Natural killer cell (primary cell): Measurements from ENCODE around the gene GALNT9. TPM values are rescaled to one million over a fixed set of nuclear protein-coding genes. Genes with fewer than 3 reads are reported as not detected.

Experiments used
- ATAC-seq, 3 donors: fragments of 150-1000 bp in 2 of 3; fragments of 200-7000 bp in 1 of 3; cut with Tn5 transposase; 1 replicate in 1 of 3; 2 replicates in 2 of 3; pipeline ENCODE4 v1.10.0; 2021; ENCODE audit warnings: mild to moderate bottlenecking in 2 of 3, moderate library complexity in 2 of 3
- DNase-seq, 2 donors: peaks; one replicate each; pipeline versions ENCODE4 v3.0.0 to v3.0.0-alpha.2; 2013 to 2021; ENCODE audit warnings: mixed read lengths in 1 of 2
- H3K27ac ChIP-seq: one replicate; pipeline ENCODE4 v1.5.1; 2013; ENCODE audit warnings: mild to moderate bottlenecking, low read length
- H3K27me3 ChIP-seq: one replicate; pipeline ENCODE4 v1.6.1; 2013; ENCODE audit warnings: low read length; ENCODE audit not compliant: control insufficient read depth, insufficient read depth
- H3K36me3 ChIP-seq: one replicate; pipeline ENCODE4 v1.6.1; 2013; ENCODE audit warnings: low read length; ENCODE audit not compliant: control insufficient read depth, insufficient read depth
- H3K4me1 ChIP-seq: one replicate; pipeline ENCODE4 v1.6.1; 2013; ENCODE audit warnings: low read length; ENCODE audit not compliant: control insufficient read depth, insufficient read depth
- H3K4me3 ChIP-seq: one replicate; pipeline ENCODE4 v1.5.1; 2013; ENCODE audit warnings: low read length
- H3K9me3 ChIP-seq: one replicate; pipeline ENCODE4 v1.6.1; 2013; ENCODE audit warnings: low read length; ENCODE audit not compliant: control insufficient read depth, insufficient read depth
- H3K27ac Mint-ChIP-seq, 2 donors: one replicate each; pipeline ENCODE4 v1.8.0; 2022; ENCODE audit warnings: mild to moderate bottlenecking in 2 of 2, mixed read lengths in 2 of 2, moderate library complexity in 1 of 2
- H3K27me3 Mint-ChIP-seq, 2 donors: one replicate each; pipeline ENCODE4 v1.8.0; 2022; ENCODE audit warnings: low read depth in 2 of 2, mixed read lengths in 2 of 2
- H3K36me3 Mint-ChIP-seq: one replicate; pipeline ENCODE4 v1.8.0; 2022; ENCODE audit warnings: mixed read lengths
- H3K4me1 Mint-ChIP-seq, 2 donors: one replicate each; pipeline ENCODE4 v1.8.0; 2022; ENCODE audit warnings: mixed read lengths in 2 of 2
- H3K4me3 Mint-ChIP-seq: one replicate; pipeline ENCODE4 v1.8.0; 2022; ENCODE audit warnings: mild to moderate bottlenecking, moderate library complexity, mixed read lengths
- H3K9me3 Mint-ChIP-seq, 2 donors: one replicate each; pipeline ENCODE4 v1.8.0; 2022; ENCODE audit warnings: mixed read lengths in 2 of 2
- CTCF ChIP-seq: fragments of 200-600 bp; IDR thresholded peaks from one replicate; pipeline ENCODE4 v1.8.0; 2022; ENCODE audit warnings: antibody characterized with exemption
- WGBS: methylation state at CpG from one replicate; pipeline ENCODE4 v1.1.7; 2013; ENCODE audit warnings: missing lambda C conversion rate; ENCODE audit not compliant: insufficient coverage; 5-methylcytosine and 5-hydroxymethylcytosine counted together
- intact Hi-C: fragments of 100-400 bp; cut with micrococcal nuclease; formaldehyde crosslinking; loops from one replicate; pipeline ENCODE4 v1.14.2; 2022
- total RNA-seq, 4 donors: library from RNA; stranded (reverse); fragments of 120-200 nt in 1 of 4; gene quantifications; one replicate each; pipeline versions ENCODE4 v1.2.3 to v1.2.4, GENCODE V29; 2013 to 2022

GALNT9 gene
- total RNA-seq, 3 donors from 2014 or later (not counting 1 experiment from before 2014, with no cell fraction given): not detected

GRCh38 chr12:132279930-132280329 lies 49.5 kb downstream of the GALNT9 start:
- Mint-ChIP-seq H3K4me3 (no peak overlapping the region), H3K9me3 (no peaks in the 10 kb centered on the region)

DNA sequence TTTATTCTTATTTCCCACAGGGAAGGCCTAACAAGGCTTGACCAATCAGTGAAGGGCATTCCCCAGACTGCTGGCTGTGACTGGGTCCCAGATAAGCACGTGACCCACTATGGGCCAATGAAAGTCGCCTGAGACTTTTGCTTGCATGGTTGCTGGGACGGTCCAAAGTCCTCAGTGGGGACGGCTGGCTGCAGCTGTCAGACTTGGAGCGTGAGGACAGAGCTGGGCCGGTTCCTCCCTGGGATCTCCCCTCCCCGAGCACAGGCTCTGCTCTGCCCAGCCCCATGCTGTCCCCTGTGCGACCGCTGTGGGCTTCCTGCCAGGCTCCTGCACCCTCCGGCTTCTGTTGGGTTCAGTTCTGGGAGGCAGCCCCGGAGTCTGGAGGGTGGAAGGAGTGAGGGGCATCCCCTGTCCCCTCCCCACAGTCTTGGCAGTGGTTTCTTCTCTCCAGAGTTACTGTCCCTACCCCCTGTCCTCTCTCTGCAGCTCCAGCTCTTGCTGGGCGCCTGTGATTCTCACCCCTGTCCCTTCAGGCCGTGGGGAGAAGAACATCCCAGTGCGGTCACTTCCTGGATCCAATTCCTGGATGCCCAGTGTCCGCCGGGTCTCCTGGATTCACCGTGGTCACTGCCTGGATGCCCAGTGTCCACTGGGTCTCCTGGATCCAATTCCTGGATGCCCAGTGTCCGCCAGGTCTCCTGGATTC lies 50.1 kb downstream of the GALNT9 start:
- Mint-ChIP-seq H3K36me3 (no peaks in the 10 kb centered on the region), H3K27ac (no peak overlapping the region), H3K9me3 (no peaks in the 10 kb centered on the region), H3K4me1 (no peaks in the 10 kb centered on the region), H3K27me3 (peaks cover 5% of the 10 kb centered on the region in 2 donors), H3K4me3 (no peak overlapping the region)
- Histone ChIP-seq H3K4me1 (peaks cover 8% of the 10 kb centered on the region), H3K4me3 (no peak overlapping the region), H3K36me3 (no peaks in the 10 kb centered on the region), H3K9me3 (no peaks in the 10 kb centered on the region), H3K27ac (no peak overlapping the region), H3K27me3 (peaks cover 2% of the 10 kb centered on the region)
- TF ChIP-seq CTCF: no peak
- no peak for ATAC-seq
- DNase-seq: no peak
- intact Hi-C loops: no loop called here
- WGBS: 88% methylated on average over 18 of the region's 18 CpGs

More at GRCh38 chr12:132279930-132280329, 49.5 kb downstream of the GALNT9 start:
- Mint-ChIP-seq H3K4me1 (no peaks in the 10 kb centered on the region), H3K27me3 (peaks cover 5% of the 10 kb centered on the region in 2 donors), H3K27ac (no peak overlapping the region), H3K36me3 (no peaks in the 10 kb centered on the region)
- H3K4me1 ChIP-seq: peaks cover 8% of the 10 kb centered on the region
- DNase-seq (no peak), ATAC-seq (no peak)
- H3K9me3 ChIP-seq: no peaks in the 10 kb centered on the region
- intact Hi-C loops: no loop called here
- peaks cover 3% of the 10 kb centered on the region for H3K27me3 ChIP-seq
- no peak for TF ChIP-seq CTCF
- 77% methylated on average over 2 of the region's 2 CpGs for WGBS
- no peak overlapping the region for H3K27ac ChIP-seq
- H3K4me3 ChIP-seq: no peak overlapping the region
- no peaks in the 10 kb centered on the region for H3K36me3 ChIP-seq

DNA sequence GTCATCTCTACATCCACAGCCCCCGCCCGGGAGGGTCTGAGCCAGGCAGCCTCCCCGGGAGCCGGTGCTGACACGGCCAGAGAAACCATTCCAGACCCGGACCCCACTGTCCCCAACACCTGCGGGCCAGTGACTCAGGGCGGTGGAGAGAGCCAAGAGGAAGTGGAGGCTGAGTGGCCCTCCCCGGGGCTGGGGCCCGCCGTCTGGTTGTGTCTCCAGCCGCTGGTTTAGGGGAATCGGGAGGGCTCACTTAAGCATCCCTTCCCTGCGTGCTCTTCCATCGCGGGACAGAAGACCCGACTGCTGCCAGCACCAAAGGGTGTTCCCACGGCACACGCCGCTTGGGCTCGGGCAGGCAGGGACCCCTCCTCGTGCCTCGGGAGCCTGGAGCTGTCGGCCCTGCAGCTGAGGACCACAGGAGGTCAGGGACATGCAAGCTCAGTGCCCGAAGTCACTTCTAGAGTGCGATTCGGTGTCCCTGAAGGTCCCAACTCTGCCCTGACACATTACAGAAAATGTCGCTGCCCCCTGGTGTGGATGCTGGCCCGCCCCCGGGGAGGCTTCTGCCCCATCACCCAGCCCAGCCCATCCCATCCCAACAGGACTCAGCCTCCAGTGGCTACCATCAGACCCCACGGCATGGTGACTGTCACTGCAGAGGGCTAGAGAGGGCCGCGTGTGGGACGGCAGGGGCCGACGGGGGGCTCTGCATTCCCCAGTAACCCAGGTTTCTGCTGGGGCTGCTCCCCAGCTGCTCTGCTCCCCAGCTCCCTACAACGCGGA lies 50.8 kb downstream of the GALNT9 start:
- Histone ChIP-seq H3K27me3 (no peaks in the 10 kb centered on the region), H3K4me1 (peaks cover 8% of the 10 kb centered on the region), H3K36me3 (no peaks in the 10 kb centered on the region), H3K4me3 (no peak overlapping the region), H3K9me3 (no peaks in the 10 kb centered on the region), H3K27ac (no peak overlapping the region)
- Mint-ChIP-seq H3K9me3 (no peaks in the 10 kb centered on the region), H3K4me1 (no peaks in the 10 kb centered on the region), H3K36me3 (no peaks in the 10 kb centered on the region), H3K27me3 (peaks cover 5% of the 10 kb centered on the region in 2 donors), H3K4me3 (no peak overlapping the region), H3K27ac (no peak overlapping the region)
- intact Hi-C loops: no loop called here
- DNase-seq (no peak), ATAC-seq (no peak)
- no peak for TF ChIP-seq CTCF
- WGBS: 76% methylated on average over 38 of the region's 38 CpGs
